ENCODE data around the gene CCDC90B.
"Not testable (repeated sequence)": the region's sequence is repeated elsewhere in the genome, so short reads cannot be mapped to it uniquely, and the experiment has no call there.

Gene CCDC90B

GRCh38 chr11:83285151-83285770, 906 bp downstream of the CCDC90B start:
- Histone ChIP-seq H3K9me3 (replicated peaks; ENCODE audit: low read length) (no peaks in the 10 kb centered on the region), H3K27me3 (ENCODE audit: control insufficient read depth, insufficient read depth, low read length) (no peaks in the 10 kb centered on the region), H3K4me3 (ENCODE audit: low read length) (peak overlapping the region; percentile 85), H3K36me3 (ENCODE audit: insufficient read depth, low read length) (no peaks in the 10 kb centered on the region), H3K9ac (ENCODE audit: low read depth, low read length) (peak overlapping the region; percentile 93), H3K4me2 (ENCODE audit: low read length) (peak overlapping the region; percentile 93), H3K4me1 (ENCODE audit: control insufficient read depth, insufficient read depth, low read length) (peaks cover 15% of the 10 kb centered on the region)

DNA sequence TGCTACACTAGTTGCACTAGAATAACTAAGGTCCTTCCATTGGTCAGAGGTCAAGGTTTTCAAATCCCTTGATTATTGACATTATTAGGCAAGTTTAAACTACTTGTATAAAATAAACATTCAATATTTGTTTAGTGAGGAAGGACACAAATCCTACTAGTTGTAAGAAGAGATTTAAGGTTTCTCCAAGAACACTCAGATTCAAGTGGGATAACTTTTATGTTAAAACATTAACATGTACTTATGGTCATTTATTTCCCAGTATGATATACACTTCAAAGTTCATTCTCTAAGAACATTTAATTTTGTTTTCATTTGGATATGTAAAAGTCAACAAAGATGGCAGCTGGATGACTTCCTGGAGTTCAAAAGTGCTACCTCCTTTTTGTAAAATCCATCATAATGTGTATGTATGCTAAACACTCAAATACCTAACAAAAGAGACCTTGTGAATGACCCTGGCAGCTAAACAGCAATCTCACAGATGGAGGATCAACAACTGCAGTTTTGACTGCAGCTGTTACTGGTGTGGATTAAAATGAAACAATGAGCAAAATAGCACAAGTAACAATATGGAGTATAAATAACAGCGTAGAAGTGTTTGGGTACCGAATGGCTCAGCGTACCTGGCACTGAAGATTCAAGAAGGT, 1.5 kb downstream of the CCDC90B start:
- Histone ChIP-seq H3K4me3 (ENCODE audit: low read length) (peak overlapping the region; percentile 85), H3K27me3 (ENCODE audit: control insufficient read depth, insufficient read depth, low read length) (no peaks in the 10 kb centered on the region), H3K9me3 (replicated peaks; ENCODE audit: low read length) (no peaks in the 10 kb centered on the region), H3K9ac (ENCODE audit: low read depth, low read length) (peak overlapping the region; percentile 93), H3K4me1 (ENCODE audit: control insufficient read depth, insufficient read depth, low read length) (peaks cover 15% of the 10 kb centered on the region), H3K36me3 (ENCODE audit: insufficient read depth, low read length) (peaks cover 3% of the 10 kb centered on the region), H3K4me2 (ENCODE audit: low read length) (peak overlapping the region; percentile 93)

- no peak overlapping the region for H3K4me3 ChIP-seq (ENCODE audit: low read length)
- H3K4me2 ChIP-seq (ENCODE audit: low read length): peak overlapping the region; percentile 56
- no peaks in the 10 kb centered on the region for H3K27me3 ChIP-seq (ENCODE audit: control insufficient read depth, insufficient read depth, low read length)
- H3K9me3 ChIP-seq (replicated peaks; ENCODE audit: low read length): no peaks in the 10 kb centered on the region
- no peak overlapping the region for H3K9ac ChIP-seq (ENCODE audit: low read depth, low read length)
- H3K4me1 ChIP-seq (ENCODE audit: control insufficient read depth, insufficient read depth, low read length): peaks cover 26% of the 10 kb centered on the region
- peaks cover 3% of the 10 kb centered on the region for H3K36me3 ChIP-seq (ENCODE audit: insufficient read depth, low read length)
Measured at GRCh38 chr11:83282084-83282716, 4.0 kb downstream of the CCDC90B start.

- H3K9me3 ChIP-seq (replicated peaks; ENCODE audit: low read length): no peaks in the 10 kb centered on the region
- no peaks in the 10 kb centered on the region for H3K27me3 ChIP-seq (ENCODE audit: control insufficient read depth, insufficient read depth, low read length)
- H3K4me3 ChIP-seq (ENCODE audit: low read length): no peak overlapping the region
- H3K4me1 ChIP-seq (ENCODE audit: control insufficient read depth, insufficient read depth, low read length): peaks cover 26% of the 10 kb centered on the region
- no peak overlapping the region for H3K4me2 ChIP-seq (ENCODE audit: low read length)
- H3K36me3 ChIP-seq (ENCODE audit: insufficient read depth, low read length): peaks cover 18% of the 10 kb centered on the region
- H3K9ac ChIP-seq (ENCODE audit: low read depth, low read length): no peak overlapping the region
Measured at GRCh38 chr11:83280256-83280655, 5.9 kb downstream of the CCDC90B start.

DNA sequence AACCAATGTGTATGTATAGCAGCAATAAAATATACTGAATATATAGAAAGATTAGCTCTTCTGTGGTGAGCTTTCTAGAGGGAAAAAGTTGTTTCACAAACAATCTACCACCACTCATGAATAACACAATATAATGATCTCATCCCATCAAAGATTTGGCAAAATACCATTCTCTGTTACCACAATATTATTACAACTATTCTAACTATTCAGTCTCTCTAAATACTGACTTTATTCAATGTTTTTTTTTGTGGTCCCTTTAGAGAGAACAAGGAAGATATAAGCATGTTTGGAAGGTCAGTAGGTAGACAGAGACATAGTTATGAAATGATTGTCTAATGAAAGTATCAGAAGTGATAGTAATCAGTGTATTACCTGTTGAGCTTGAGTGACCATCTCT, 7.8 kb downstream of the CCDC90B start:
- no peaks in the 10 kb centered on the region for H3K9me3 ChIP-seq (replicated peaks; ENCODE audit: low read length)
- no peaks in the 10 kb centered on the region for H3K27me3 ChIP-seq (ENCODE audit: control insufficient read depth, insufficient read depth, low read length)
- H3K4me1 ChIP-seq (ENCODE audit: control insufficient read depth, insufficient read depth, low read length): peaks cover 20% of the 10 kb centered on the region
- H3K4me3 ChIP-seq (ENCODE audit: low read length): no peak overlapping the region
- H3K4me2 ChIP-seq (ENCODE audit: low read length): peak overlapping the region; percentile 49
- no peak overlapping the region for H3K9ac ChIP-seq (ENCODE audit: low read depth, low read length)
- H3K36me3 ChIP-seq (ENCODE audit: insufficient read depth, low read length): peaks cover 31% of the 10 kb centered on the region

DNA sequence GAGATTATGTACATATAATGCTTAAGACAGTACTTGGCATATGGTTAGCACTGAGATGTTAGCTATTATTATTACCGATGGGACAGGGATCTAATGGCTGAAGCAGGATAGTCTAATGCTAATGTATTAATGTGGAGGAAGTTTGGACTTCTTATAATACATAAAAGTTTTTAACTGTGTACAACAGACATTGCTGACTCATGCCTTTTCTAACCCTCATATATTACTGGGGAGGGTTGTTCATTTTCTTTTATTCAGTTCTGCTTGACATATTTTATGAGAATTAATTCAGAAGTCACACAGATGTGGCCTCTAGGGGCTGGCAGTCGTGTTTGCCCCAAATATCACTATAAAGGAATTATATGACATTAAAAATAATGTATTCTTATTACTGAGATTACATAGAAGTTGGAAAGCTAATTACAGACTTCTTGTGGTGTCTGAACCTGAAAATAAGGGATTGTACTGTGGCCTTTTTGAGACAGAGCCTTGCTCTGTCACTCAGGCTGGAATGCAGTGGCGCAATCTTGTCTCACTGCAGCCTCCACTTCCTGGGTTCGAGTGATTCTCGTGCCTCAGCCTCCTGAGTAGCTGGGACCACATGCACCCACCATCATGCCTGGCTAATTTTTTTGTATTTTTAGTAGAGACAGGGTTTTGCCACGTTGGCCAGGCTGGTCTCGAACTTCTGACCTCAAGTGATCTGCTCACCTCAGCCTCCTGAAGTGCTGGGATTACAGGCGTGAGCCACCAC, 10.1 kb downstream of the CCDC90B start:
- no peak overlapping the region for H3K9ac ChIP-seq (ENCODE audit: low read depth, low read length)
- no peak overlapping the region for H3K4me2 ChIP-seq (ENCODE audit: low read length)
- peaks cover 22% of the 10 kb centered on the region for H3K4me1 ChIP-seq (ENCODE audit: control insufficient read depth, insufficient read depth, low read length)
- H3K27me3 ChIP-seq (ENCODE audit: control insufficient read depth, insufficient read depth, low read length): no peaks in the 10 kb centered on the region
- peaks cover 33% of the 10 kb centered on the region for H3K36me3 ChIP-seq (ENCODE audit: insufficient read depth, low read length)
- no peak overlapping the region for H3K4me3 ChIP-seq (ENCODE audit: low read length)
- no peaks in the 10 kb centered on the region for H3K9me3 ChIP-seq (replicated peaks; ENCODE audit: low read length)

- Histone ChIP-seq H3K4me1 (ENCODE audit: control insufficient read depth, insufficient read depth, low read length) (peaks cover 10% of the 10 kb centered on the region), H3K9ac (ENCODE audit: low read depth, low read length) (peak overlapping the region; percentile 38), H3K36me3 (ENCODE audit: insufficient read depth, low read length) (peaks cover 31% of the 10 kb centered on the region), H3K9me3 (replicated peaks; ENCODE audit: low read length) (no peaks in the 10 kb centered on the region), H3K4me3 (ENCODE audit: low read length) (peak overlapping the region; percentile 29), H3K4me2 (ENCODE audit: low read length) (peak overlapping the region; percentile 50), H3K27me3 (ENCODE audit: control insufficient read depth, insufficient read depth, low read length) (no peaks in the 10 kb centered on the region)
Measured at GRCh38 chr11:83272627-83273026, 13.5 kb downstream of the CCDC90B start.

- H3K9me3 ChIP-seq (replicated peaks; ENCODE audit: low read length); H3K4me1 ChIP-seq (ENCODE audit: control insufficient read depth, insufficient read depth, low read length); H3K4me2 ChIP-seq (ENCODE audit: low read length); H3K27me3 ChIP-seq (ENCODE audit: control insufficient read depth, insufficient read depth, low read length); H3K4me3 ChIP-seq (ENCODE audit: low read length); H3K9ac ChIP-seq (ENCODE audit: low read depth, low read length): not testable (repeated sequence)
- H3K36me3 ChIP-seq (ENCODE audit: insufficient read depth, low read length): peaks cover 28% of the 10 kb centered on the region
Measured at GRCh38 chr11:83271734-83272133, 14.4 kb downstream of the CCDC90B start.

DNA sequence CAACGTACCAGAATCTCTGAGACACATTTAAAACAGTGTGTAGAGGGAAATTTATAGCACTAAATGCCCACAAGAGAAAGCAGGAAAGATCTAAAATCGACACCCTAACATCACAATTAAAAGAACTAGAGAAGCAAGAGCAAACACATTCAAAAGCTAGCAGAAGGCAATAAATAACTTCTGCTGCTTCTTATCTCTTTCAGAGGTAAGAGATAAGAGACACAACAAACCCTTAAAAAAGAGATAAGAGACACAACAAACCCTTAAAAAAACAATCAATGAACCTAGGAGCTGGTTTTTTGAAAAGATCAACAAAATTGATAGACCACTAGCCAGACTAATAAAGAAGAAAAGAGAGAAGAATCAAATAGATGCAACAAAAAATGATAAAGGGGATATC, 17.1 kb downstream of the CCDC90B start:
- Histone ChIP-seq H3K4me1 (ENCODE audit: control insufficient read depth, insufficient read depth, low read length) (peaks cover 20% of the 10 kb centered on the region), H3K36me3 (ENCODE audit: insufficient read depth, low read length) (peaks cover 19% of the 10 kb centered on the region)
- not testable (repeated sequence) for H3K27me3 ChIP-seq (ENCODE audit: control insufficient read depth, insufficient read depth, low read length)

DNA sequence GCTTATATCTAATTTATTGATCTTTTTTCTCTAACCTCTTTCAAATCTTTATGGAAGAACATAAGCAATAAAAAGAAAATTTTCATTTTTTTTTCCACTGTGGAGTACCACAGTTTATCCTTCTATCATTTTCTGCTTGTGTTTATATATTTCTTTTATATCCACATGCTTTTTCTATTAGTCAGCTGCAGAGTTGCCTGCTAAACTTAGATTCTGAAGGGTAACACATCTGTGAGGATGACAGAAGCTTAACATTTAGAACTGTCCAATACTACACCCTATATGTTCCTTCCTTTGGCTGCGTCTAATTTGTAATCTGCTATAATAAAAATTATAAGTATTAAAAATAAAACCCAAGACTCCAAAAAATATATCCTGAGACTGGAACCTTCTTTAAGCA, 20.8 kb downstream of the CCDC90B start:
- Histone ChIP-seq H3K9ac (ENCODE audit: low read depth, low read length) (no peak overlapping the region), H3K9me3 (replicated peaks; ENCODE audit: low read length) (no peaks in the 10 kb centered on the region), H3K4me1 (ENCODE audit: control insufficient read depth, insufficient read depth, low read length) (peaks cover 10% of the 10 kb centered on the region), H3K4me3 (ENCODE audit: low read length) (no peak overlapping the region), H3K36me3 (ENCODE audit: insufficient read depth, low read length) (peaks cover 30% of the 10 kb centered on the region), H3K27me3 (ENCODE audit: control insufficient read depth, insufficient read depth, low read length) (no peaks in the 10 kb centered on the region), H3K4me2 (ENCODE audit: low read length) (no peak overlapping the region)

More for the DNA sequence above, 17.1 kb downstream of the CCDC90B start:
- H3K9ac ChIP-seq (ENCODE audit: low read depth, low read length); H3K9me3 ChIP-seq (replicated peaks; ENCODE audit: low read length); H3K4me3 ChIP-seq (ENCODE audit: low read length); H3K4me2 ChIP-seq (ENCODE audit: low read length): not testable (repeated sequence)

DNA sequence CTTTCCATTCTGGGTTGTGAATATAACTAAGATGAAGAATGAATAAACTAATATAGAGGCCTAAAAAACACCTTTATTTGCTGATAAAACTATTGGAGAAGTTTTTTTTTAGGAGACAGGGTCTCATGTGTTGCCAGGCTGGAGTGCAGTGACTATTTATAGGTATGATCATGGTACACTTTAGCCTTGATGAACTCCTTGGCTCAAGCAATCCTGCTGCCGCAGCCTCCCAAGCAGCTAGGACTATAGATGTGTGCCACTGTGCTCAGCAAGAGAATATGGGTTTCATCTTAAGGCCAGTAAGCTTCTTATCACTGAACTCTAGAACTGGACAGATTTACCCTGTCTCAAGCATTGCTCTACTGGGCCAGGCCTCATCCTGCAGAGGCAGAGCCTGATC, 26.6 kb downstream of the CCDC90B start:
- H3K9ac ChIP-seq (ENCODE audit: low read depth, low read length): no peak overlapping the region
- peaks cover 29% of the 10 kb centered on the region for H3K4me1 ChIP-seq (ENCODE audit: control insufficient read depth, insufficient read depth, low read length)
- H3K36me3 ChIP-seq (ENCODE audit: insufficient read depth, low read length): peaks cover 41% of the 10 kb centered on the region
- H3K4me3 ChIP-seq (ENCODE audit: low read length): no peak overlapping the region
- H3K27me3 ChIP-seq (ENCODE audit: control insufficient read depth, insufficient read depth, low read length): no peaks in the 10 kb centered on the region
- H3K9me3 ChIP-seq (replicated peaks; ENCODE audit: low read length): no peaks in the 10 kb centered on the region
- no peak overlapping the region for H3K4me2 ChIP-seq (ENCODE audit: low read length)
